AG09309 (cell line): Measurements from ENCODE around the gene RAB40B.

Experiments used
- DNase-seq: peaks from one replicate; pipeline ENCODE4 v3.0.0-alpha.2; 2010; ENCODE audit warnings: low read depth
- H3K4me3 ChIP-seq: 2 replicates; pipeline ENCODE4 v1.5.1; 2011; ENCODE audit warnings: mild to moderate bottlenecking, low read depth, low read length, moderate library complexity; ENCODE audit not compliant: control insufficient read depth
- TF ChIP-seq, protein P1 (sequence below): IDR thresholded peaks from 2 replicates; pipeline ENCODE4 v1.5.1; 2011; ENCODE audit warnings: mild to moderate bottlenecking, low read depth, low read length, inconsistent platforms; ENCODE audit not compliant: insufficient read depth, control insufficient read depth; ENCODE audit errors: missing control alignments

The RAB40B gene

GRCh38 chr17:82665891-82666290 lies 32.6 kb downstream of the RAB40B start:
- DNase-seq: no peak
- no peak overlapping the region for H3K4me3 ChIP-seq
- TF ChIP-seq, protein P1, sequence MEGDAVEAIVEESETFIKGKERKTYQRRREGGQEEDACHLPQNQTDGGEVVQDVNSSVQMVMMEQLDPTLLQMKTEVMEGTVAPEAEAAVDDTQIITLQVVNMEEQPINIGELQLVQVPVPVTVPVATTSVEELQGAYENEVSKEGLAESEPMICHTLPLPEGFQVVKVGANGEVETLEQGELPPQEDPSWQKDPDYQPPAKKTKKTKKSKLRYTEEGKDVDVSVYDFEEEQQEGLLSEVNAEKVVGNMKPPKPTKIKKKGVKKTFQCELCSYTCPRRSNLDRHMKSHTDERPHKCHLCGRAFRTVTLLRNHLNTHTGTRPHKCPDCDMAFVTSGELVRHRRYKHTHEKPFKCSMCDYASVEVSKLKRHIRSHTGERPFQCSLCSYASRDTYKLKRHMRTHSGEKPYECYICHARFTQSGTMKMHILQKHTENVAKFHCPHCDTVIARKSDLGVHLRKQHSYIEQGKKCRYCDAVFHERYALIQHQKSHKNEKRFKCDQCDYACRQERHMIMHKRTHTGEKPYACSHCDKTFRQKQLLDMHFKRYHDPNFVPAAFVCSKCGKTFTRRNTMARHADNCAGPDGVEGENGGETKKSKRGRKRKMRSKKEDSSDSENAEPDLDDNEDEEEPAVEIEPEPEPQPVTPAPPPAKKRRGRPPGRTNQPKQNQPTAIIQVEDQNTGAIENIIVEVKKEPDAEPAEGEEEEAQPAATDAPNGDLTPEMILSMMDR: no peak

- no peak for DNase-seq
- TF ChIP-seq, protein P1: no peak
- no peak overlapping the region for H3K4me3 ChIP-seq
These were observed 33.3 kb downstream of the RAB40B start for GRCh38 chr17:82665217-82665616.

- DNase-seq: no peak
- no peak overlapping the region for H3K4me3 ChIP-seq
- TF ChIP-seq, protein P1: no peak
These were observed 33.8 kb downstream of the RAB40B start for GRCh38 chr17:82664701-82665182.

DNA sequence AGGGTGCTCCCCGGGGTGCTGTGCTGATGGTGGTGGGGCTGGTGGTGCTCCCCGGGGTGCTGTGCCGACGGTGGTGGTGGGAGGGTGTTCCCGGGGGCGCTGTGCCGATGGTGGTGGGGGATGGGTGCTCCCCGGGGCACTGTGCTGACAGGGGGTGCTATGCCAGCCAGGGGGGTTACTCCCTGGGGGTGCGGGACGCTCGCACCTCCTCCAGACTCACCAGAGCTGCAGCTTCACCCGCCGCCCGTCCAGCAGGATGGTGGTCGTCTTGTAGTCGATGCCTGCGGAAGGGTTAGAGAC lies 34.3 kb downstream of the RAB40B start:
- no peak overlapping the region for H3K4me3 ChIP-seq
- DNase-seq: no peak
- TF ChIP-seq, protein P1: no peak

DNA sequence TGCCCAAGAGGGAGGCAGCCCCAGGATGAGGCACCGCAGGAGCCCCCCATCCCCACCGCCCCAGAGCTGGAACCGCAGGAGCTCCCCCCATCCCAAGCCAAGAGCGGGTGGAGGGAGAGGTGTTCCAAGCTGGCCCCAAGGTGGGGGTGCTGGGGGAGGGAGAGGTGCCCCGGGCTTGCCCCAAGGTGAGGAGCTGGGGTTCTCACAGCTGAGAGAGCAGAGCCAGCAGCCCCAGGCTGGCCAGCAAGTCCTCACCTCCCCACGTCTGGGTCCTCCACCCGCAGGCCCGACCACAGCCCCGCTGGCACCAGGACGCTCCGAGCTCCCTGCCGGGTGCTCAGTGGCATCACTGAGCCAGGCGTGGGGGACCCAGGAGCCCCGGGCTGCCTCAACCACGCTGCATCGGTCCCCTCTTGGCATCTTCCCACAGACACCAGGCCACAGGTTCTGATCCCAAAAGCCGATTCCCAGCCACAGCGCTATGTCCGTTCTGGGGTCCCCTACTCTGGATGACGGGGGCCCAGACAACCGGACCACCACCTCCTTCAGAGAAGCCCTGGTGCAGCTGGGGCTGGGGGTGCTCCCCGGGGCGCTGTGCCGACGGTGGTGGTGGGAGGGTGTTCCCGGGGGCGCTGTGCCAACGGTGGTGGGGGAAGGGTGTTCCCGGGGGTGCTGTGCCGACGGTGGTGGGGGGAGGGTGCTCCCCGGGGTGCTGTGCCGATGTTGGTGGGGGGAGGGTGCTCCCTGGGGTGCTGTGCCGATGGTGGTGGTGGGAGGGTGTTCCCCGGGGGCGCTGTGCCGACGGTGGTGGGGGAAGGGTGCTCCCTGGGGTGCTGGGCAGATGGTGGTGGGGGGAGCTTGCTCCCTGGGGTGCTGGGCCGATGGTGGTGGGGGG lies 34.9 kb downstream of the RAB40B start:
- no peak for DNase-seq
- H3K4me3 ChIP-seq: no peak overlapping the region
- TF ChIP-seq, protein P1: no peak

DNA sequence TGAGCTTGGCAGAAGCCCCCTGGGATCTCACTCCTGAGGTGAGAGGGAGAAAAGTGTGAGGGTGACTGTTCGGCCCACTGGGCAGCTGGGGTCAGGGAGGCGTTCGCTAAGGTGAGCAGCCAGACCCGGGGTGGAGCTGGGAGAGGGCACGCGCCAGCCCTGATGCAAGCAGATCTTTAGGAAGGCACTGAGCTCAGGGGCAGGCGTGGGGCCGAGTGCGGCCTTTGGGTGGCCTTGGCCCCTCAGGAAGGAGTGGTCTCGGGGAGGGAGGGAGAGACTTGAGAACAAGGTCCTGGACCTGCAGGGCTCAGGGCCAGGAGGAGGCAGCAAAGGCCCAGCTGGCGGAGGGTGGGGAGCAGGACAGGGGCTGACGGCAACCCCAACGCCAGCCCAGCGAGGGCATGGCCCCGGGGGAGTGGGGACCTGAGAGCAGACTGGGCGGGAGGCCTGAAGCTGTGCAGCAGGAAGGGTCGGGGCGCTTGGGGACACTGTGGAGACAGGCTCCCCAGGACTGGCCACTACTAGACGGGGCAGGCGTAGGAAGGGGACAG lies 35.7 kb downstream of the RAB40B start:
- no peak overlapping the region for H3K4me3 ChIP-seq
- DNase-seq: no peak
- TF ChIP-seq, protein P1: no peak
